LNCAP (cell line): ENCODE measurements around the gene NFKB1.

Experiments used
- TF ChIP-seq, protein P1 (sequence below): fragments of 450-650 bp; IDR thresholded peaks from 2 replicates; pipeline ENCODE4 v1.5.1; 2017; ENCODE audit warnings: mild to moderate bottlenecking

Gene NFKB1

DNA sequence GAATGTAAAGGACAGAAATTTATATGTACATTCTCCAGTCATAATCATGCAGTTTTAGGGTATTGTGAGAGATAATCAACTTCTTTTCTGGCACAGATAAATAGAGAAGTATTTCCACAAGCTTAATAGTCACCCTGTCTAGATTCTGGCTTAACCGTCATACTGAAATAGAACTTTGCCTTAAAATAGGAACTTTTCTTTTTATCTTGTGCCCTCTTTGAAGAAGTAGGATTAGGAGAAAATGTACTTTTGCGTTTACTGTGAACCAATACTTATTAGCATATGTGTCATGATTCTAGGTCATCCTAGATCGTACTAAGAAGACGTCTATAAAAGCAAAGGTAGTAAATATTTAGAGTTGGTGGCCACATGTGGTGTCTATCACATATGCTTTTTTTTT, 95.4 kb downstream of the NFKB1 start:
- TF ChIP-seq, protein P1, sequence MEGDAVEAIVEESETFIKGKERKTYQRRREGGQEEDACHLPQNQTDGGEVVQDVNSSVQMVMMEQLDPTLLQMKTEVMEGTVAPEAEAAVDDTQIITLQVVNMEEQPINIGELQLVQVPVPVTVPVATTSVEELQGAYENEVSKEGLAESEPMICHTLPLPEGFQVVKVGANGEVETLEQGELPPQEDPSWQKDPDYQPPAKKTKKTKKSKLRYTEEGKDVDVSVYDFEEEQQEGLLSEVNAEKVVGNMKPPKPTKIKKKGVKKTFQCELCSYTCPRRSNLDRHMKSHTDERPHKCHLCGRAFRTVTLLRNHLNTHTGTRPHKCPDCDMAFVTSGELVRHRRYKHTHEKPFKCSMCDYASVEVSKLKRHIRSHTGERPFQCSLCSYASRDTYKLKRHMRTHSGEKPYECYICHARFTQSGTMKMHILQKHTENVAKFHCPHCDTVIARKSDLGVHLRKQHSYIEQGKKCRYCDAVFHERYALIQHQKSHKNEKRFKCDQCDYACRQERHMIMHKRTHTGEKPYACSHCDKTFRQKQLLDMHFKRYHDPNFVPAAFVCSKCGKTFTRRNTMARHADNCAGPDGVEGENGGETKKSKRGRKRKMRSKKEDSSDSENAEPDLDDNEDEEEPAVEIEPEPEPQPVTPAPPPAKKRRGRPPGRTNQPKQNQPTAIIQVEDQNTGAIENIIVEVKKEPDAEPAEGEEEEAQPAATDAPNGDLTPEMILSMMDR, result no peak

DNA sequence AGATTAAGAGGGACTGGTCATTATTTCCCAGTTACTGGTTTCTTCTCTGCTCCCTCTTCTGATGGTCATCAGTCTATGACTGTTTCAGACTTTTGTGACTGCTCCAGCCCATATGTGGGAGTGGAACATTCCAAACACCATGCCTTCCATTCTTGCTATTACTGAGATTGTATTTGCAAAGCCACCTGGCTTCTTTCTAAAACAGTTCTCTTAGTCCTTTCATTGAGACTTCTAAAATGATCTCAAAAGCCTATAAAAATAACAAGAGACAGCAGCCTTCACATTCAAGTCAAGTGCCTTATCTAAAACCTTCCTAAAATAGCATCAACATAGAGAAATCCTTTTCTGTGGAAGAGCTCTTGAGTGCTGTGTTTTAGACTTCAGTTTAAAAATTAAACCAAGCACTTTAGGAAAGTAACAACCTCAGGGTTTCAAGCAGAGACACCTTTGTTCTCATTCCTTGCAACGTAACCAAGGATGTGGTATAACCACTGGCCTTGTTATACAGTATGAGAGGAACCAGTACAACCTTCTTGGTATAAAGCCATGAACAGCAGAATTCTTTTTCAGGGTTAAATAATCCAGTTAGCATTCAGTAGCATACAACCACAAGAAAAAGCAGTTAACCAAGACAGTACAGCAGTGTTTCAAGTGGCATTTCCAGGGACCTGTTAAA, 97.1 kb downstream of the NFKB1 start:
- TF ChIP-seq, protein P1, result no peak

DNA sequence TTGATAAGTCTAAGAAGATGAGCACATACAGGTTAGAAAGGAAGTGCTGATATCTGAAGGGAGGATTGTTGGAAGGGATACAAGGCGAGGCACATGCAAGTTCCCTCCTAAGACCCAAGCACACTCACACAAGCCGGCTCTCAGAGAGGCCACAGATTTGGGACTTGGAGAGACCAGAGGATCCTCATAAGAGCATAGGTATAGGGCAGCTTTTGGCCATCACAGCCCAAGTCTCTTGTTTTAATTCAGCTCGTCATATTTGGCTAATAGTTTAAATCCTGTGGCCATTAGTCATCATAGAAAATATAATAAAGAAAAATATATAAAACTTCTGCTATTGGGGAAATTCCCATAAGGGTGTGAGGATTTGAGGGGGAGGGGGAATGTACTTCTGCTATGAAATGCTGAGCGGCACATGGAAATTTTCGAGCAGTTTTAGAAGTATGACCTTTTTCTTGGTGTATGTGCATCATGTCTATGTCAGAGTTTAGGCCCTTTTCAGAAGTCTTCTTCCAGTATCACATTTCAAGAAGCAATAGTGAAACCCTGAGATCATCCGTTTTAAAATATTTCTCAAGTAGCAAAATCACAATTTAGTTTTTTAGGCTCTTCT, 97.7 kb downstream of the NFKB1 start:
- TF ChIP-seq, protein P1, result no peak

DNA sequence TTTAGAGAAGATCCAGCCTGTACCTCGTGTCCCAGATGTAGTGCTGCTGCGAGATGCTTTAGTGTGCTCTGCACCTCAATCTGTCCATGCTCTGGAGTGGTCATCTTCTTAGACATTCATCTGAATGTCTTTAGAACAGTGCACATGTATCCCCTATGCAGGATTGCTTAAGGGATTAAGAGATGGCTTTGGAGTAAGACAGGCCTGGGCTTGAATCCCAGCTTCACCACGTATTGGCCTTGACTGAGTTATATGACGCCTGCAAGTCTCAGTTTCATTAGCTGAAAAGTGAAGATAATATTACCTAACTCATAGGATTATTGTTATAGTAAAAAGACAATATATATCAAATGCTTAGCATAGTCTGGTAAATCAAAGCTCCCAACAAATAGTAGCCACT, 98.3 kb downstream of the NFKB1 start:
- TF ChIP-seq, protein P1, result no peak

DNA sequence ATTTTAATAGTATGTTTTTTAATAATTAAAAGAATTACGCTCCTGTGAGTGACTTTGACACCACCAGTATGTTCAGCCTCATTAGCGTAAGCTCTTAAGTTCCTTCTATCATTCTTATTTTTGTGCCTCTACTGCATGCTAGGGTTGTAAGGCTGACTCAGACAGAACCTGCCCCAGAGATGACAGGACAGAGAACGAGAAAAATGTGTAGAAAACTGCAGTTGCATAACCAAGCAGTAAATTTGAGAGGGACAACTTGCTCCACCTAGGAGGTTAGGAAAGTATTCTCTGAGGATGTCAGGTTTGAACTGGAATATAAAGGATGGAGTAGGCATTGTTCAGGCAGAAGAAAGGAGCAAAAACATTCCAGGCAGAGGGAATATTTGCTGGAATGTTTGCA, 98.7 kb downstream of the NFKB1 start:
- TF ChIP-seq, protein P1, result no peak

DNA sequence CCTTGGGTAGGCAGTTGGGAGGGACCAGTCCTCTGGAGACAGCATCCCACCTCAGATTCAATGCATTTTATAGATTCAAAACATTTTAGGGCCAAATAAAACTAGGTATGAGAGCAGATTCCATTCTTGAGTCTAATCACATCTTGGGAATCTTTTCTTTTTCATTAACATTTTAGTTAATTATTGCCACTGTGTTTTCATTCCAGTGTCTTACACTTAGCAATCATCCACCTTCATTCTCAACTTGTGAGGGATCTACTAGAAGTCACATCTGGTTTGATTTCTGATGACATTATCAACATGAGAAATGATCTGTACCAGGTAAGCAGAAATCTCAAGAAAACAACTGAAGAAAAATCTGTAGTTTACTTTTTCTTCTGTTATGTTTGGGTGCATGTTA, 99.5 kb downstream of the NFKB1 start:
- TF ChIP-seq, protein P1, result no peak

DNA sequence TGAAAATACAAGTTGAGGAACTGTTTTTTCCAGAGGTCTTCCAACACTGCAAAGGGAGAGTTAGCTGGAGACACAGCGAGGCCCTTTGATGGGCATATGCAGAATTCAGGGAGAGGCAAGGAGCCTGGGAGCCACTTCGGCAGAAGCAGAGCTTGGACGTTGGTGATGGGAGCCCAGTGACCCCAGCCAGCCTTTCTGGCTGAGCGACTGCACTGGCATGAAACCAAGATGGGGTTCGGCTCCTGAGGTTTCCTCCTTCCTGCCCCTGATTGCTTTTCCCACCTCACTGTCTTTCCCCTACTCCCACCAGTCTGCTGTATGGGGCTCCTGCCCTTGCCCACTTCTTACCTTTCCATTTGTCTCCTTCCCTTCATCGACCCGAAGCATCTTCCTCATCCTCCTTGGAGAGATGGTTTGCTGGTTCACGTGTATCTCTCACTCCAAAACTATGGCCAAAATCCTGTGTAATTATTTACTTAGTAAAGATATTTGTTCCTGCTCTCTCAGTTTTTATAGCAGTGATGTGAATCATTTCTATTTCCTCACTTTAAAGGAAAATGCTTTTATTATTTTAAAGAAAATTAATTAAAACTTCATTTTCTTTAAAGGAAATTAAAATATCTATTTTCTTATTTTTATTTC, 100.5 kb downstream of the NFKB1 start:
- TF ChIP-seq, protein P1, result no peak
